NCI-H146 treated with DMSO at 0.1 percent for 48 hours (cell line): Measurements from ENCODE around the gene SCN2A.
A peak's percentile ranks its signal among the peaks of the same experiment; 100 is the strongest.
"Not testable (repeated sequence)": the region's sequence is repeated elsewhere in the genome, so short reads cannot be mapped to it uniquely, and the experiment has no call there.

Experiments used
- DNase-seq: peaks from one replicate; lab custom pipeline; 2025; ENCODE audit not compliant: unreplicated experiment; lab: John Stamatoyannopoulos, UW

Gene SCN2A

GRCh38 chr2:165251366-165251765 lies 12.2 kb downstream of the SCN2A start:
- DNase-seq: peak; percentile 30

- no peak for DNase-seq
Observed at GRCh38 chr2:165253178-165253577, 14.0 kb downstream of the SCN2A start.

GRCh38 chr2:165256618-165257017 lies 17.4 kb downstream of the SCN2A start:
- DNase-seq: no peak

GRCh38 chr2:165260347-165260746 lies 21.1 kb downstream of the SCN2A start:
- not testable (repeated sequence) for DNase-seq

GRCh38 chr2:165268754-165269153 lies 29.5 kb downstream of the SCN2A start:
- DNase-seq: no peak

GRCh38 chr2:165273176-165273575 lies 34.0 kb downstream of the SCN2A start:
- DNase-seq: no peak

GRCh38 chr2:165274698-165275097 lies 35.5 kb downstream of the SCN2A start:
- no peak for DNase-seq

- no peak for DNase-seq
Observed at GRCh38 chr2:165275932-165276331, 36.7 kb downstream of the SCN2A start.

GRCh38 chr2:165277295-165277694 lies 38.1 kb downstream of the SCN2A start:
- no peak for DNase-seq

- no peak for DNase-seq
Observed at GRCh38 chr2:165277860-165278656, 38.8 kb downstream of the SCN2A start.

- DNase-seq: no peak
Observed at GRCh38 chr2:165280356-165280755, 41.1 kb downstream of the SCN2A start.

GRCh38 chr2:165281387-165281786 lies 42.2 kb downstream of the SCN2A start:
- DNase-seq: no peak

GRCh38 chr2:165283342-165283741 lies 44.1 kb downstream of the SCN2A start:
- no peak for DNase-seq

- DNase-seq: no peak
Observed at GRCh38 chr2:165287094-165287778, 48.0 kb downstream of the SCN2A start.

GRCh38 chr2:165289069-165289468 lies 49.9 kb downstream of the SCN2A start:
- no peak for DNase-seq

GRCh38 chr2:165293440-165294420 lies 54.5 kb downstream of the SCN2A start:
- peak; percentile 81 for DNase-seq

- DNase-seq: no peak
Observed at GRCh38 chr2:165294912-165295311, 55.7 kb downstream of the SCN2A start.

- DNase-seq: no peak
Observed at GRCh38 chr2:165295643-165296042, 56.4 kb downstream of the SCN2A start.

- no peak for DNase-seq
Observed at GRCh38 chr2:165305391-165306096, 66.3 kb downstream of the SCN2A start.

GRCh38 chr2:165307317-165307716 lies 68.1 kb downstream of the SCN2A start:
- DNase-seq: no peak

- no peak for DNase-seq
Observed at GRCh38 chr2:165311949-165312348, 72.7 kb downstream of the SCN2A start.
